Activated naive CD4-positive, alpha-beta T cell treated with anti-CD3 and anti-CD28 coated beads, Interleukin-2, amount 50 U/mL, for 72 hours (primary cell): ENCODE results near the gene CKM. TPM values are rescaled to one million over a fixed set of nuclear protein-coding genes. Genes with fewer than 3 reads are reported as not detected.
"Not testable (repeated sequence)": the region's sequence is repeated elsewhere in the genome, so short reads cannot be mapped to it uniquely, and the experiment has no call there.

ENCODE experiments used
- ATAC-seq, 2 donors: fragments of 150-1000 bp; cut with Tn5 transposase; 2 replicates each; pipeline ENCODE4 v1.10.0; 2021; ENCODE audit warnings: mild to moderate bottlenecking in 2 of 2, moderate library complexity in 2 of 2
- DNase-seq, 2 donors: peaks; one replicate each; pipeline ENCODE4 v3.0.0; 2021 to 2022; ENCODE audit warnings: low spot score in 2 of 2
- H3K27ac Mint-ChIP-seq, 2 donors: one replicate each; pipeline ENCODE4 v1.8.0; 2022; ENCODE audit warnings: mild to moderate bottlenecking in 2 of 2, mixed read lengths in 2 of 2
- H3K36me3 Mint-ChIP-seq, 2 donors: one replicate each; pipeline ENCODE4 v1.8.0; 2022; ENCODE audit warnings: mixed read lengths in 2 of 2
- H3K9me3 Mint-ChIP-seq, 2 donors: one replicate each; pipeline ENCODE4 v1.8.0; 2022; ENCODE audit warnings: mixed read lengths in 2 of 2
- total RNA-seq, 2 donors: library from RNA; stranded (reverse); gene quantifications; one replicate each; pipeline ENCODE4 v1.2.3, GENCODE V29; 2022

CKM gene
- total RNA-seq, 2 donors from 2014 or later = not detected

GRCh38 chr19:45336696-45337251 is 14.1 kb upstream of the CKM start:
- Mint-ChIP-seq H3K9me3 (no peaks in the 10 kb centered on the region), H3K27ac (no peak overlapping the region), H3K36me3 (no peaks in the 10 kb centered on the region)
- ATAC-seq = no peak
- no peak for DNase-seq

GRCh38 chr19:45334881-45335280 is 12.2 kb upstream of the CKM start:
- DNase-seq, H3K27ac Mint-ChIP-seq, H3K36me3 Mint-ChIP-seq, ATAC-seq, H3K9me3 Mint-ChIP-seq: not testable (repeated sequence)

- no peak for ATAC-seq
- Mint-ChIP-seq H3K27ac (no peak overlapping the region), H3K9me3 (no peaks in the 10 kb centered on the region)
Observed at GRCh38 chr19:45333609-45334303, 11.1 kb upstream of the CKM start.

GRCh38 chr19:45331411-45331810 is 8.7 kb upstream of the CKM start:
- DNase-seq = no peak
- H3K9me3 Mint-ChIP-seq = no peaks in the 10 kb centered on the region
- no peaks in the 10 kb centered on the region for H3K36me3 Mint-ChIP-seq
- no peak for ATAC-seq
- H3K27ac Mint-ChIP-seq = no peak overlapping the region

More at GRCh38 chr19:45333609-45334303, 11.1 kb upstream of the CKM start:
- H3K36me3 Mint-ChIP-seq = no peaks in the 10 kb centered on the region
- DNase-seq = no peak

GRCh38 chr19:45327404-45328143 is 4.9 kb upstream of the CKM start:
- H3K36me3 Mint-ChIP-seq = no peaks in the 10 kb centered on the region
- DNase-seq (no peak), ATAC-seq (no peak)
- no peaks in the 10 kb centered on the region for H3K9me3 Mint-ChIP-seq
- no peak overlapping the region for H3K27ac Mint-ChIP-seq

- Mint-ChIP-seq H3K36me3 (no peaks in the 10 kb centered on the region), H3K9me3 (no peaks in the 10 kb centered on the region), H3K27ac (no peak overlapping the region)
- DNase-seq = no peak
- ATAC-seq = no peak
Observed at GRCh38 chr19:45324349-45324907, 1.8 kb upstream of the CKM start.

- Mint-ChIP-seq H3K36me3 (no peaks in the 10 kb centered on the region), H3K27ac (no peak overlapping the region), H3K9me3 (no peaks in the 10 kb centered on the region)
- ATAC-seq (no peak), DNase-seq (no peak)
Observed at GRCh38 chr19:45323671-45324081, 1.0 kb upstream of the CKM start.

- Mint-ChIP-seq H3K36me3 (no peaks in the 10 kb centered on the region), H3K9me3 (no peaks in the 10 kb centered on the region), H3K27ac (no peak overlapping the region)
- DNase-seq (no peak), ATAC-seq (no peak)
Observed at GRCh38 chr19:45322311-45322710, 364 bp downstream of the CKM start.

GRCh38 chr19:45321848-45322247 is 827 bp downstream of the CKM start:
- Mint-ChIP-seq H3K36me3 (no peaks in the 10 kb centered on the region), H3K27ac (no peak overlapping the region), H3K9me3 (no peaks in the 10 kb centered on the region)
- no peak for ATAC-seq
- no peak for DNase-seq

- no peak overlapping the region for H3K27ac Mint-ChIP-seq
- no peak for DNase-seq
- H3K9me3 Mint-ChIP-seq = no peaks in the 10 kb centered on the region
- no peaks in the 10 kb centered on the region for H3K36me3 Mint-ChIP-seq
- ATAC-seq = no peak
Observed at GRCh38 chr19:45320997-45321775, 1.5 kb downstream of the CKM start.

GRCh38 chr19:45315304-45315703 is 7.4 kb downstream of the CKM start:
- Mint-ChIP-seq H3K9me3 (no peaks in the 10 kb centered on the region), H3K27ac (no peak overlapping the region), H3K36me3 (no peaks in the 10 kb centered on the region)
- no peak for DNase-seq
- no peak for ATAC-seq

- no peak for DNase-seq
- H3K27ac Mint-ChIP-seq = no peak overlapping the region
- no peaks in the 10 kb centered on the region for H3K9me3 Mint-ChIP-seq
- H3K36me3 Mint-ChIP-seq = no peaks in the 10 kb centered on the region
- no peak for ATAC-seq
Observed at GRCh38 chr19:45314708-45315245, 7.9 kb downstream of the CKM start.

GRCh38 chr19:45312285-45312684 is 10.4 kb downstream of the CKM start:
- not testable (repeated sequence) for DNase-seq, ATAC-seq, H3K36me3 Mint-ChIP-seq, H3K27ac Mint-ChIP-seq, H3K9me3 Mint-ChIP-seq

- Mint-ChIP-seq H3K9me3 (no peaks in the 10 kb centered on the region), H3K27ac (no peak overlapping the region), H3K36me3 (no peaks in the 10 kb centered on the region)
- DNase-seq (no peak), ATAC-seq (no peak)
Observed at GRCh38 chr19:45311621-45312020, 11.1 kb downstream of the CKM start.

GRCh38 chr19:45309322-45309721 is 13.4 kb downstream of the CKM start:
- H3K27ac Mint-ChIP-seq, H3K9me3 Mint-ChIP-seq, ATAC-seq, DNase-seq, H3K36me3 Mint-ChIP-seq: not testable (repeated sequence)

GRCh38 chr19:45307361-45307760 is 15.3 kb downstream of the CKM start:
- no peaks in the 10 kb centered on the region for H3K36me3 Mint-ChIP-seq
- ATAC-seq (no peak), DNase-seq (no peak)
- peaks cover 0 to 5% of the 10 kb centered on the region in 2 donors for H3K9me3 Mint-ChIP-seq
- H3K27ac Mint-ChIP-seq = no peak overlapping the region
